ENCODE measurements around the gene WNT7B.
"Not testable (repeated sequence)": the region's sequence is repeated elsewhere in the genome, so short reads cannot be mapped to it uniquely, and the experiment has no call there.

Gene WNT7B

GRCh38 chr22:46007848-46008261 is 30.9 kb upstream of the WNT7B start:
- DNase-seq: no peak

GRCh38 chr22:46007003-46007847 is 30.3 kb upstream of the WNT7B start:
- peak; percentile 33 for DNase-seq

- DNase-seq: peak; percentile 70
Measured at GRCh38 chr22:46006379-46007002, 29.5 kb upstream of the WNT7B start.

DNA sequence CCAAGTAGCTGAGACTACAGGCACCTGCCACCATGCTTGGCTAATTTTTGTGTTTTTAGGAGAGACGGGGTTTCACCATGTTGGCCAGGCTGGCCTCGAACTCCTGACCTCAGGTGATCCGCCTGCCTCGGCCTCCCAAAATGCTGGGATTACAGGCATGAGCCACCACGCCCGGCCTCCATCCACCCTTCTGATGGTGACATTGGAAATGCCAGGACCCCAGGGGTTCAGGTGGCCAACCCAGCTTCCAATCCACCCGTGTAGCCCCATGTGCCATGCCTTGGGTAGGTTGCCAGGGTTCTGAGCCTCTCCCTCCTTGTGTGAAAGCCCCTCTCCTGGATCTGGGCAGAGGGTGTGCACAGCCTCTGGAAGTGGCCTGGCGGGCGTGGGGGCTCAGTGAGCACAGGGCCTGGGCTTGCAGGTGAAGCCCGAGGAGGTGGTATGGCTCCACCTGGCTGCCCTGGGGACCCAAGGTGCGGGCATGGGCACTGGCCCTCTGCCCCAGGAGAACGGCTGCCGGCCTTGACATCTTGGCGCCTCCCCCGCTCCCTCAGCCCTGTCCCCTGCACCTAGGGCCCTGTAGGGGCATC is 28.2 kb upstream of the WNT7B start:
- DNase-seq: not testable (repeated sequence)

DNA sequence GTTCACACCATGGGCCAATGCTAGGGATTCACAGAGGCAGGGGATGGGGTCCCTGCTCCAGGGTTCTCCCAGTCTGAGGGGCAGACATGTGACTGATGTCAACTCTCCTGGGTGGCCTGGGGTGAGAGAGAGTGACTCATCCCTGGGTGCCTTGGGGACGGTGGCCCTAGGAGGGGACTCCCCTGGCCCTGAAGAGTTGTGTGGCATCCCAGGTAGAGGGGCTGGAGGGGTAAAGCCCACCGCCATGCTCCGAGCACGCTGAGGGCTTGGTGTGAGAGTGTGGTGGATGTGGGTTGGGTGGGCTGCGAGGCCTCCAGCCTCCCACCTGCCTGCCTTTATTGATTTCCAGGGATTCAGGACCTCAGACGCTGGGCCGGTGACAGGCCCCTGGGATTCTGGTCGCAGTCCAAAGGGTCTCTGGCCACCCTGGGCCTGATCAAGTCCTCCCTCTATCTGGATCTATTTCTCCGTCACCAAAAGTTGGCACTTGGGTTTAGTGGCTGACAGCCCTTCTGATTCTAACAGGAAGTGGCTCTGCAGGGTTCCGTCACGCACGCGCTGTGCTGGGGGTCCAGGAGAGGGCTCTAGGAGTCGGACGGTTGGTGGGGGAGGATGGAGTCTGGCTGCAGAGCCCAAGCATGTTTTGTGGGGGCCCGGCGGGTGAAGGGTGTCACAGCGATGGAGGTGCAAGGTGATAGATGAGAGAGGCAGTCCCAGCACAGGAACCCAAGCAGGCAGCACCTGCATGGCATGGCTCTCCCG is 27.3 kb upstream of the WNT7B start:
- no peak for DNase-seq

DNA sequence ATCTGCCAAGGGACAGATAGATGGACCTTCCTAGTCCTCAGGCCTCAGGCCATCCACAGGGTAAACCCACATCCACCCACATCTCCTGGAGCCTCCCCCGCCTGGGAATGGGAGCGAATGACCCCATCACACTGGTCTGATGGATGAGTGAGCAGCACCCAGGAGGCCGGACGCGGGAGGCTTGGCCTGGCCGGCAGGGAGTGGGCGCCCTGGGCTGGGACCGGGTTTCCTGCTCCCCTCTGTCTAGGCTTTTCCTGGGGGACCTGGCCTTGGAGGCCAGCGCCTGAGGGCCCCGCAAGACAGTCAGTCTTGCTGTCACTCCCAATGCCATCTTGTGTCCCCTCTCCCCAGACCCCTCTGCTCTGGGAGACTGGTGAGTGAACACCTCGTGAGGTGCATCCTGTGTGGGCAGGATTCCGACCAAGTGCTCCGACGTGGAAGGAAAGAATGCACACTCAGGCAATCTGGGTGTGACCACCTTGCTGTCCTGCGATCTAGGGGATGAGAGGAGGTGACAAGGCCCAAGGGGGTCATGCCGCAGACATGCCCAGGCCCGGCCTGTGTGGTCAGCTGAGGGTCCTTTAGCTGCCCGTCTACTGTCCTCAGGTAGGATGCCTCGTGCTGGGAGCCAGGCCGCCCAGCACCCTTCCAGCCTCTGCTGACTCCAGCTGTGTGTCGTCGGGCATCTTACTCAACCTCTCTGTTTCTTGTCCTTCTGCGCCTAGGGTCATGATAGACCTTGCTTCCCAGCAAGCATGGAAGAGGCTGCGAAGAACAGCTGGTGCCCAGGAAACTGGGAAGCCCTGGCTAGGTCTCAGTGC is 26.5 kb upstream of the WNT7B start:
- no peak for DNase-seq

DNA sequence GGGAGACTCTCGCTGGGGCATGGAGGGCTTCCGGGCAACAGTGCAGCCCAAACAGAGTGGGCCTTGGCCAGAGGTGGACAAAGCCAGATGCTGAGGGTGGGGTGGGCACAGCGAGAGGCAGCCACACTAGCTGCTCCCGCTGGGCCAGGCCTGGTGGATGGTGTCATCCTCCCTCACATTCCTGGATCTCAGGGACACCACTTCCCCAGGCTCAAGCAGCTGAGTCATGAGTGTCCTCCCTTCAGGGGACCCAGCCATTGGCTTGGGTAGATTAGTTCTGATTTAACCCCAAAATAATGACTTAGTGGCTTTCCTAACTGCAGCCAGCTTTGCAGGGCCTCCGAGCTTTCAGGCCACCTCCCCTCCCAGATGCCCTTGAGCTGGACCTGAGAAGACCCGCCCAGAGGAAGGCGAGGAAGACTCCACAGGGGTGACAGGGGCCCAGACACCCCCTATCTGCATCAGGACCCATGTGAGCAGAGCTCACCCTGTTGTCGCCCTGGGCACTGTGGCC is 25.9 kb upstream of the WNT7B start:
- DNase-seq: no peak

DNA sequence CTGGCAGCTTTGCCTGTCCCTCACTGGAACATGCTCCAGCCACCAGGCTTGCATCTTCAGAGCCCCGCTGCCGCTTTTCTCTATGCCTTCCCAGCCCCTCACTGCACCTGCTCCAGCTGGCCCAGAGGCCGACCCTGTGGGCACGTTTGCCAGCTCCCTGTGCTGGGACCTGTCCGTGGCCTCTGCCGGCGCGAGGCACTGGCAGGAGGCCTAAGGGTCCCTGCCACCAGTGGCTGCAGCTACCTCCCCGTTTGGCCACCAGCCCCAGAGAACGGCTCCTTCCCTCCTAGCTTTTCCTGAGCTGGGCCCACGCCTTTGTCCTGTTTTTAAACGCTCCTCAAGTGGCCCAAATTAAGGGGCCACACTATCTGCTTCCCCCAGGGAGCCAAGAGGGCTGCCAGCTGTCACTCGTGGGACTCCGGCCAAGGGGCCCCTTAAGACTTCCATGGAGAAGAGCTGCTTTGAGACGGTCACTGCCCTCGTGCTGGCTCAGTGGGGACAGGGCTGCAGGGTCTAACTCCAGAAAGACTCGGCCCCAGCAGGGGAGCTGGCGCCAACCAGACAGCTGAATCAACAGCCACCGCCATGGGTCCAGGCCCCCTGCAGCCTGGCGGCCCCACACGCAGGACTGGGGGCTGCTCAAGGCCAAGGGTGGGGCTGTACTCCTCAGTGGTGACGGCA is 24.6 kb upstream of the WNT7B start:
- no peak for DNase-seq

DNA sequence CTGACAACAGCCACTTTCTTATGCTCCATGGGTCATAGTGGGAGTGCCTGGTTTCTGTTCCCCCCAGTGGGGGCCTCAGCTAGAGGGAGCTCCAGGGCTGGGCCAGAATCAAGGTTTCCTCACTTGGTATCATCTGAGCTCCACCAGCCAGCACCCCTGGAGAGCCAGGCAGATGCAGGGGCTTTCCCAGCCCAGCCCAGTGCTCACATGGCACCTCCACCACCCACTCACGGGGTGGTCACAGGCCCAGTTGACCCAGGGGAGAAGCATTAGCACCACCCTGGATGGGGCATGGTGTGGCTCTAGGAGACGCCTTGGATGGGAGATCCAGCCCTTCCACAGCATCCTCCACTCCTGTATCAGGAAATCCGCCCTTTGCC is 24.1 kb upstream of the WNT7B start:
- DNase-seq: no peak

DNA sequence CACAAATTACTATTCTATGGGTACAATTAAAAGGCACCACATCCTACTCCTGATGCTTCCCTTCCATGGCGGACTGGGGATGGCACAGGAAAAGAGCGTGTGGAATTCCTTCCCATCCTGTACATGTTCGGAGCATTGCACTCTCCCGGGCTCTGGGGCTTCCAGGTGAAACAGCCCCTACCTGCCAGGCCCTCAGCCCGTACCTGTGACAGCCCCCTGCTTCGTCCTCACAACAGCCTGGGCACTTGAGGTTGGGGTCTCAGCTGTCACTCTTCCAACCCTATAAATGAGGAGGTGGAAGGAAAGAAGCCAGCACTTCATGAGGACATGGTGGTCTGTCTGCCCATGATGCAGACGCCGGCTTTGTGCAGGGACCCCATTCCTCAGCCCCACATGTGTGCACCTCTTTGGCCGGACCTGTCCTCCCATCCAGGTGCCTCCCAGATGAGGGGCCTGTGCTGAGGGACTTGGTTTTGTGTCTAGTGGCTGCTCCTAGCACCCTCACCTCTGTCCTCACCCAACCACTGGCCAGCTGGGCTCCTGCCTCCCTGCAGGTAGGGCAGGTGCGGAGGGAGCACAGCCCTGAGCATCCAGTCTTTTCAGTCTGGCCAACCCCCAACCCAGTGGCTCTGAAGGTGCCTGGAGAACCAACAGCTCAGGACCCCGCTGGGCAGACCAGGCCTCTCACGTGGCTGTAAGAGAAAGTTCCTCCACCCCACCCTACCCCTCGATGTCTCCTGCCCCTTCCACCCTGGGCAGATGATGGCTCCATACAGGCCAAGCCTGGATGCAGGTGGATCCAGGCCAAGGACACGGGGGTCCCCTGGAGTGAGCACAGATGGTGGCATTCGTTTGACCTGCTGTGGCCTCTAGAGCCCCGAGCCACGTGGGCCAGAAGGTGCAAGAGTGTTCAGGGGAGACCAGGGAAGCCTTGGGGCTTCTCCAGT is 23.4 kb upstream of the WNT7B start:
- no peak for DNase-seq

DNA sequence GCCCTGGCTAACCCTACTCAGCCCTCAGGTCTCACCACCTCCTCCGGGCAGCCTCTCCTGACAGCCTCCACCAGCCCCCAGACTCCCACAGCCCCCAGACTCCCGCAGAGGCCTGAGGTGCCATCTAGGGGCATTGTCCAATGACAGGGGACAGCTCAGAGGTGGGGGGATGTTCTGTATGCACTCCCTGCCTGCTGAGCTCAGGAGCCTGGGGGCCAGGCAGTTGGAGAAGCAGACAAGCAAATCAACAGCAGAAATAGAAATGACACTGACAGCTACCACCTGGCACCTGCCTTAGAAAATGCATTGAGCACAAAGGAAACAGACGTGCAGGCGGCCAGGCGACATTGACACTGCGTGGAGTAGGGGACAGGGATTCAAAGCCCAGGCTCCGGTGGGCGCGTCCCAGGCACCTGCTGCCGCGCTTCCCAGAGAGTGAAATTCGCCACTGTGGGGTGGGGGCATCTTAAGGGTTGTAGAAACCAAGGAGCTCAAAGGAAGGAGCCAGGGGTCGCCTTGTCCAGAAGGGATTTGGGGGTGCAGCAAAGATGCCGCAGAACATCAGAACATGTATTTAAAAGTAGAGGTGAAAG is 22.5 kb upstream of the WNT7B start:
- no peak for DNase-seq

DNA sequence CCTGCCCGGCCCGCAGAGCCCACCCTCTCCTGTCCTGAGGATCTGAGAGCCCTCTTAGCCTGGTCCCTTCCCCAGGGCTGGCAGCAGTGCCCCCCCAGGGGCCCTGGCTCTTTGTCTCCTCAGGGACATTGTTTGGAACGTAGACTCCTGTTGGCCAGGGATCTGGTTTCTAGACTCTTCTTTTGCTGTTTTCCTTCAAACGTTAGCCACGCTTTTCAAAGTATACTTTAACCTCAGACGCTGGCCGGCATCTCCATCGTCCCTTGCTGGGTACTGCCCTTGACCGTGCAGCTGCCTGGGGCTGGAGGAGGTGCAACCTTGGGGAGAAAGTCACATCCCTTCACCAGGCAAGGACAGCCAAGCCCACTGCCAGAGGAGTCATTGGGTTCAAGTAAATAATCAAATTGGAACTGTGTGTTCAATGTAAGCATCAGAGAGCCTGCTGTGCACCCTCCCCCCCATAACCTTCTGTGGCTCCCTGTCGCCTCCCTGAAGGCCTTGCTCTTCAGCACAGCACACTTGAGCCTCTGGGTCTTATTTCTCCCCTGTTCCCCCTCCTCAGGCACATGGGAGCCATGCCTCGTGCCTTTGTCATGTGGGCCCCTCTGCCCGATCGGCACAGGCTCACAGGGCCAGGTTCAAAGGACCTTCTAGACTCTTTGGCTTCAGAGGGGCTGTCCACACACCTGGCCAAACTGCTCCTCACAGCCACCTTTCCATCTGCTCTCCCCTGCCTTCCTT is 21.8 kb upstream of the WNT7B start:
- DNase-seq: no peak

- DNase-seq: no peak
Measured at GRCh38 chr22:45997777-45998637, 21.0 kb upstream of the WNT7B start.

DNA sequence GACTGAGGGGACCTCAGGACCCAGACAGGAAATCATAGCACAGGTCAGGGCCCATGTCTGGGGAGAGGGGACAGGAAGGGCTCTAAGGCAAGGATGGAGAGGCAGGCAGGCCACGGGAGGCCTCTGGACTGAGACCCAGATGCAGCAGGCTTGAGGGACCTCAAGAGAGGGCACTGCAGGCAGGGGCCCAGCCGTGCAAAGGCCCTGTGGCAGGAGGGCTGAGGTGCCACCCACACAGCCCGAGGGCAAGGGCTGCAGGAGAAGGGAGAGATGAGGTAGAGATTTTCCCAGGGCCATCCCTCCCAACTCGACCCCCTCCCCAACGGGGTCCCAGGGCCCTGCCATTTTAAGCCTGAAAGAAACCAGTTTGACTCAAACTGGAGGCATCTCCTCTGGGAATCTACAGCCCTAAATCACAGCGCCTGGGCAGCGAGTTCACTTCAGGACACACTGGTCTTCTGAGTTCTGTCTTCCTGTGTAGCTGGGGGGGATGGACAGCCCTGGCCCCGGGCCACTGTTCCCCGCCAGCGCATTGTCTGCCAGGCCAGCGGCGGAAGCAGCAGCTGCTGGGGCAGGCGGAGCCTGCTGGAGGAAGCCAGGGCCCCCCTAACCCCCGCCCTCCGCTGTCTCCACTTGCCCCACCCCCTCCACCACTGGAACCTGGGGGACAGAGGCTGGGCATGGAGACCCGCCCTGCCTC is 20.3 kb upstream of the WNT7B start:
- DNase-seq: peak; percentile 81

GRCh38 chr22:45996241-45997076 is 19.5 kb upstream of the WNT7B start:
- DNase-seq: peak; percentile 78

DNA sequence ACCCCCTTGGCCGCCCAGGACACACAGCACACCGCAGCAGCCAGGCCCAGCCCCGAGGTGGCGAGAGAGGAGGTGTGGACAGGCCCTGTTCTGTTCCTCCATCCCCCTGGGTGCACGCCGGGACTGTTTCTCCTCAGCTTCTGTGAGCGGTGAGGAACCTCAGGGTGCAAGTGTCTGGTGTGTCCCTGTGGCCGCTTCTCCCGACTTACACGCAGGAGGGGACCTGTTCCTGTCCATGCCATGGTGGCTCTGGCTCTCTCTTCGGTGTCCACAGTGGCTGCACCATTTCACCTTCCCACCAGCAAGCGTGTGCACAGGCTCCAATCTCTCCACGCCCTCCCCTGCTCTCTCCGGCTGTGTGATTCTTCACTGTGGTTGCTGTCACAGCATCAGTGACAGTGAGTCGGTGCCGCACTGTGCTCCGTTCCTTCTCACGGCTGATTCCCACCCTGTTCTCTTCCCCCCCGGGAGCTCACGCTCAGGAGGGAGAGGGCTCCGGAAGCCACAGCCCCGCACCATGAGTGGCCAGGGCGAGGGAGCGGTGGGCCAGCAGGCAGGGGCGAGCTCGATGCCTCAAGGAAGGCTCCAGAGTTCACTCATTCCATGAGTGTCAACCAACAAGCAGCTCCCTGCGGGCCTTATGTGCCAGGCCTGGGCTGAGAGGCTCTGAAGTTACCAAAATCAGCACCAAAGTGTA is 18.6 kb upstream of the WNT7B start:
- no peak for DNase-seq
